Mammary epithelial cell (primary cell): ENCODE measurements around the gene DCANP1.

Source experiments
- CTCF ChIP-seq, 2 donors: IDR thresholded peaks in 1 of 2; conservative IDR thresholded peaks in 1 of 2; 2 replicates each; pipeline ENCODE4 v1.5.1; 2011 to 2012; ENCODE audit warnings: inconsistent platforms in 2 of 2, low read length in 2 of 2, mild to moderate bottlenecking in 2 of 2, control low read depth in 1 of 2, low read depth in 1 of 2; ENCODE audit not compliant: insufficient read depth in 1 of 2; ENCODE audit errors: extremely low read depth in 1 of 2
- EZH2 ChIP-seq: IDR thresholded peaks from 2 replicates; pipeline ENCODE4 v1.6.1; 2012; ENCODE audit warnings: low read length, inconsistent platforms, borderline replicate concordance

DNA sequence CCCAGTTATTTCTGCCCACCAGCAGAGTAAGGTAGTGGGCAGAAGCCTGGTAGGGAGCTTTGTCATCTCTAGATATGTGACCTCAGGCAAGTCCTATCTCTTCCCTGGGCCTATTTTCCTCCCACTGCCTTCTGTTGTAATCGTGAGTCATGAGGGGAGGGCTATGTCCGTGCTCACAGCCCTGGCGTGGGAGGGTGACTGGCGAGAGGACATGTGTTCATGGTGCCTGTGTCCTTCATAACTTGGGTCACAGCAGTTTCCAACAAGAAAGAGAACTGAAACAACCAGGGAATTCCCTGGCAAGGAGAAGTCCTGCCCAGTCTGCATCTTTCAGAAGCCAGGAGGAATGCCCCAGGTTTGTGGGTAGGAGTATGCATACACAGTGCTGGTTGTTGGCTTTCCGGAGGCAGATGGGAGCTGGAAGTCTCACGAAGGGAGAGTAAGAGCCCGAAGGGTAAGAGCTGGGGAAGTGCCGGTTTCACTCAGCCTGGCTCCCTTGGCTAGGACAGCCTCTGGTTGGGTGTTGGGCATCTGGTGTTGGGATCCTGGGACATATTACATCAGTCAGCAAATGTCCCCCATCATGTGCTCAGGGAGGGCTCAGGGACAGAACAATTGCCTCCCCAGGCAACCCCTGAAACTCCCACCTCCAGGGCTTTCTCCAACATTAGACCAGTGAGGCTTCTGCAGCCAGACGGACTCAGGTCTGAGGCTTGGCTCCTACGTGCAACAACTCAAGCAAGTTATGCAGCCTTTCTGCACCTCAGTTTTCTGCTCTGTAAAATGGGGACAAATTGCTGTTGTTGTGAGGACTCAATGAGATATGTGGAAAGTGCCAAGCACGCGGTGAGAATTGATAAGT, 9.3 kb upstream of the DCANP1 start:
- no peak for TF ChIP-seq CTCF (conservative IDR thresholded peaks at IDR 0.05 in 1 of 2, IDR thresholded peaks at IDR 0.05 in 1 of 2; ENCODE audit: extremely low read depth in 1 of 2, insufficient read depth in 1 of 2, low read depth in 1 of 2, low read length in 2 of 2)
- no peak for TF ChIP-seq EZH2
